ENCODE measurements around the gene RERE. TPM values are rescaled to one million over a fixed set of nuclear protein-coding genes. Genes with fewer than 3 reads are reported as not detected.

The RERE gene
- total RNA-seq, 1 donor from 2014 or later = 139 TPM

DNA sequence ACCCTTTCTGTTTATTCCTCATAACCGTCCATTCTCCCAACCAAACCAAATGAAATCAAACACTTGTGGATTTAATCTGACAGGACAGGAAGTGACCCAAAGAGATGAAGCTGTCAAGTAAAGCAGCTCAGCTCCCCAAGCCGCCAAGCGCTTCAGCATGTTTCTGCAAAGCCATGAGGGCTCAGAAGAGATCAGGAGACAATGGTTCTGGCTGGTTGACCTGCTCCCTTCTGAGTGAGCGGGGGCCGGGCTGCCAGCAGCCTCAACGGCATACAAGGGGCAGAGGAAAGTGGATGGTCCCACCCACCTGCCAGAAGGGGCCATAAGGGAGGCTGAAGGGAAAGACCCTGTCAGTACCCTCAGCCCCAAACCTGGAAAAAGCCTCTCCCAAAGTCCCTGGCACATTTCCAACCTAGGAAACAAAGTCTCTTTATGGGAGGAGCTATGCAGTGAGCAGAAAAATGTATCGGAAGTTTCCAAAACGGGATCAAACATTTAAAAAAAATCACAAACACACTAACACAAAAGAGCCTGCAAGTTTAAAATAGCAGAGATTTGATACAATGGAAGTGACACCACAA lies 454.2 kb downstream of the RERE start:
- H3K27me3 Mint-ChIP-seq (ENCODE audit: low read depth) = no peaks in the 10 kb centered on the region
- peaks cover 5% of the 10 kb centered on the region for H3K4me1 Mint-ChIP-seq (ENCODE audit: low read depth)
- intact Hi-C loops (cut with micrococcal nuclease) = no loop called here
- no peaks in the 10 kb centered on the region for H3K9me3 Mint-ChIP-seq
- no peak for DNase-seq (ENCODE audit: low spot score)
- peaks cover 45% of the 10 kb centered on the region for H3K36me3 Mint-ChIP-seq (ENCODE audit: low read depth)
- H3K4me3 Mint-ChIP-seq (ENCODE audit: low read depth) = no peak overlapping the region
- H3K27ac Mint-ChIP-seq = no peak overlapping the region

DNA sequence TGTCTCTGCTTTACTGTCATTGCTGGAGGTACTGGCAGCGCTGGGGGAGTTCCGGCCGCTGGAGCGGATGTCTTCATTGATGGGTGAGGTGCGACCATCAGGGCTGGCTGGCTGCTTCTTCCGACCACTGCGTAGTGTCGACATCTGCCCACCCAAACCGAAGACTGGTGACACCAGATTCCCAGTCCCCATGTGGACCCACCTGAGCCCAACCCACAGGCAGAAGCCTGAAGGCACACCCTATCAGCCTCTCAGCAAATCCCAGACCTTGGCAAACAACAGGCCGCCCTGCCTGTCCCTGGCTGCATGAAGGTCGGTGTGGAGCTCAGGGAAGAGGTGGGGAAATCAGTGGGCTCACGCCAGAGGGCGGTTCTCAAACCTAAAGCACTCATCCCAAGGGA lies 454.7 kb downstream of the RERE start:
- intact Hi-C loops (cut with micrococcal nuclease) = no loop called here
- DNase-seq (ENCODE audit: low spot score) = no peak
- peaks cover 49% of the 10 kb centered on the region for H3K36me3 Mint-ChIP-seq (ENCODE audit: low read depth)
- H3K9me3 Mint-ChIP-seq = no peaks in the 10 kb centered on the region
- peaks cover 4% of the 10 kb centered on the region for H3K4me1 Mint-ChIP-seq (ENCODE audit: low read depth)
- H3K27ac Mint-ChIP-seq = no peak overlapping the region
- no peak overlapping the region for H3K4me3 Mint-ChIP-seq (ENCODE audit: low read depth)
- no peaks in the 10 kb centered on the region for H3K27me3 Mint-ChIP-seq (ENCODE audit: low read depth)

DNA sequence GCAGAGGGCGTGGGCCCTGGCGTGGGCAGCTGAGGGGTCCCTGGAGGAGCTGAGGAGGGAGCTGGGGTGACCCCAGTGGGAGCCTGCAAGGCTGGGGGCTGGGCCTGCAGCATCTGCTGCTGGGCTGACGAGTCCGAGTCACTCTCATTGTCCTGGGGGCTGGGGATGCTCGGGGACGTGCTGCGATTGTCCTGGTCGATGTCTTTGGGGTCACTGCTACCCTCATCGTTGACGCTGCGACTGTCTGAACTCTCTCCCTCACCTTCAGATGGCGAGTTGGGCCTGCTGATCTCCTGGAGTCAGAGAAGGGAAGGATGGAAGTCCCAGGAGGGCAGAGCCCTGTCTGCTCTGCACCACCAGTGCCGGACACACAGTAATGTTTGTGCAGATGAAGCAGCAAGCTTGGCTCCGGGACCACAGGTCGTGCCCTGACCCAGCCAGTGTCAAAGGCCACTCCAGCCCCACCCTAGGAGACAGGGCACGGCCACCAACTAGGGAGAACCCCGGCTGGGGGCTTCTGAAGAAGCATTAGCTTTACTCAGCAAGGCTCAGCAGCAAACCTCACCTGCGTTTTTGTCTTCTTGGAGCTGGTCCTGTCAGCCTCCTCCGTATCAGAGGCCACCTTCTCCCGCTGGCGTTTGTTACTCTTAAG lies 456.1 kb downstream of the RERE start:
- Mint-ChIP-seq H3K4me3 (ENCODE audit: low read depth) (no peak overlapping the region), H3K4me1 (ENCODE audit: low read depth) (no peaks in the 10 kb centered on the region), H3K36me3 (ENCODE audit: low read depth) (peaks cover 50% of the 10 kb centered on the region), H3K27ac (no peak overlapping the region), H3K9me3 (no peaks in the 10 kb centered on the region), H3K27me3 (ENCODE audit: low read depth) (no peaks in the 10 kb centered on the region)
- intact Hi-C loops (cut with micrococcal nuclease) = no loop called here
- no peak for DNase-seq (ENCODE audit: low spot score)

DNA sequence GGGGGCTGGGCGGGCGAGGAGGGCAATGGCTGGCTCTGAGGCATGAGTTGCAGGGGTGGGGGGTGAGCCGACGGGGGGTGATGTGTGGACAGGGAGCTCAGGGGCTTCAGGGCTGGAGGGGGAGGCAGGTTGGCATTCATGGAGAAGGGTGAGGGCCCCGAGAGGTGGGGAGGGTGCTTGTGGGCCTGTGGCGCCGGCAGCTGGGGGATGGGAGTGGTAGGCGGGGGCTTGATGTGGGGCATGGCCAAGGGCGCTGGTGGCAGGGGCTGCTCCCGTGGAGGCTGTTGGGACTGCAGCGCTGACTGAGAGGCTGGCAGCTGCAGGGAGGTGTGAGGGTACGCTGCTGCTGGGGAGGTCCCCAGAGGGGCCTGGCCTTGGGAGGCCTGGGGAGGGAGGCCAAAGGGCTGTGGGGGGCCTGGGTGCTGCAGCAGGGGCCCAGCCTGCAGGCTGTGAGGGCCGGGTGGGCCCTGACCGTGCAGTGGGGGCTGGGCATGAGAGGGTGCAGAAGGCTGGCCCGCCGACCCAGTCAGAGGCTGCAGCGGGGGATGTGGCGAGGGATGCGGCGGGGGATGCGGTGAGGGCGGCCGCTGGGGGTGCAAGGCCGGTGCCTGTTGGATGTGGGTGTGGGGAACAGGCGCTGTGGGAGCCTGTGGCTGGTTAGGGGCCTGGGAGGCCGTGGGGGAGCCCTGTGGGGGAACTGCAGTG lies 456.8 kb downstream of the RERE start:
- no peak overlapping the region for H3K4me3 Mint-ChIP-seq (ENCODE audit: low read depth)
- intact Hi-C loops (cut with micrococcal nuclease) = no loop called here
- DNase-seq (ENCODE audit: low spot score) = no peak

DNA sequence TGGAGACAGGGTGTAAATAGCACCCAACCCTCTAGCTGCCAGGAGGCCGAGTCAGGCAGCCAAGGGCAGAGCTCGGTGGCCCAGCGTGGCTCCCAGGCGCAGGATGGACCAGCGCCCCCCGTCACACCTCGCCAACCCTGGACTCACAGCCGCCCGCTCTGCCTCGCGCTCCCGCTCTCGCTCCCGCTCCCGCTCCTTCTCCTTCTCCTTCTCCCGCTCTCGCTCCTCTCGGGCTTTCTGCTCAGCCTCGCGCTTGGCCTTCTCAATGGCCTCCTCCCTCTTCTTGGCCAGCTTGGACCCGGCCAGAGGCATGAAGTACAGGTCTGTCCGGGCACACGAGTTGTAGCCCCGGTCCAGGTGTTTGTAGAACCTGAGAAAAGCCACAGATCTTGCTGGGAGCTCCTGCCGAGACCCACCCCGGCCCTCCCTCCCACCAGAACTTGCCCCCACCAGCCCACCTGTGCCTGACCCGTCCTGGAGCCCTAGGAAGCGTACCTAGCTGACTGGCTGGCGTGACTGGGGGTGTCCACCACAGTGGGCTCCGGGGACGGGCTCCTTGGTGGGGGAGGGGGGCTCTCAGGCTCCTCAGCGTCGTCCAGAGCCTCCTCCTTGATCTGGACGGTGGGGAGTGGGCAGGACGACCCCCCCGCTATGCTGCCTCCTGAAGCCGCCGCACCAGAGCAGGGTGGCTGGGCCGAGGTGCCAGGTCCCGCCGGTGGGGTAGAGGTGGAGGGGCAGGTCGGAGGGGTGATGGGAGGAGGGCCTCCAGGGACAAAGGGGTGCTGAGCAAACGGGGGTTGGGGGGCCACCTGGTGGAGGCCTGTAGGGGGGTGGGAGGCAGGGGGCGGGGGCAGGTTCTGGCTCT lies 457.6 kb downstream of the RERE start:
- intact Hi-C loops (cut with micrococcal nuclease) = no loop called here
- Mint-ChIP-seq H3K36me3 (ENCODE audit: low read depth) (peaks cover 50% of the 10 kb centered on the region), H3K27ac (peak overlapping the region; percentile 49), H3K4me3 (ENCODE audit: low read depth) (no peak overlapping the region), H3K27me3 (ENCODE audit: low read depth) (no peaks in the 10 kb centered on the region), H3K9me3 (no peaks in the 10 kb centered on the region), H3K4me1 (ENCODE audit: low read depth) (no peaks in the 10 kb centered on the region)
- no peak for DNase-seq (ENCODE audit: low spot score)

More for the DNA sequence above, 456.8 kb downstream of the RERE start:
- peaks cover 51% of the 10 kb centered on the region for H3K36me3 Mint-ChIP-seq (ENCODE audit: low read depth)
- H3K27me3 Mint-ChIP-seq (ENCODE audit: low read depth) = no peaks in the 10 kb centered on the region
- no peaks in the 10 kb centered on the region for H3K9me3 Mint-ChIP-seq
- H3K27ac Mint-ChIP-seq = no peak overlapping the region
- H3K4me1 Mint-ChIP-seq (ENCODE audit: low read depth) = no peaks in the 10 kb centered on the region

DNA sequence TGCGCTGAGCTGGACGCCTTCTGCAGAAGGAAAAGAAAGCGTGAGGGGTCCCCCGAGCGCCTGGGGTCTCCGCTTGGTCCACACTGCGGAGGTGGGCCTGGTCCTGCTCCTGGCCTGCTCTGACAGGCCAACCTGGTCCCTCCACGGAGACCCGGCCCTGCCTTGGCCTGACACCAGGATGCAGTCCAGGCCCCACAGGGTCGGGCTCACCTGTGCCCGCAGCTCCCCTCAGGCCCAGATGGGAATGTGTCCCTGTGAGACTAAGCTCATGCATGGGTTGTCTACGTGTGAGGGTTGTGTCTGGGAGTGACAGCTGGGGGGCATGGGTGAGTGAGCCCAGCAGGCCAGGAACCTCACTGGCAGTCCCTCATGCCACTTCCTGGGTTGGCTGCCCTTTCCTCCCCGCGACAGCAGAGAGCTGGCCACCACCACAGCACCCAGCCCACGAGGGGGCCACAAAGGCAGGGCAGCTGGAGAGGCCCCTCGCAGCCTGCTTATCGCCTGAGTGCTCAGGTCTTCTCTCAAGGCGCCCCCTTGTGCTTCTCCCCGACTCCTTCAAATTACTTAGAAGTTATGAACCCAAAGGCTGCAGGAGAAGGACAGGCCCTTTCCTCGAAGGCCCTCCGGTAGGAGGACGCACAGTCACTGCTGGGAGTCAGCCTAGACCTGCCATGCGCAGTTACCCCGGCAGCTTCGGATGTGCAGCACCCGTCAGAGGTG lies 458.4 kb downstream of the RERE start:
- Mint-ChIP-seq H3K9me3 (no peaks in the 10 kb centered on the region), H3K4me1 (ENCODE audit: low read depth) (no peaks in the 10 kb centered on the region), H3K27me3 (ENCODE audit: low read depth) (no peaks in the 10 kb centered on the region), H3K27ac (no peak overlapping the region), H3K36me3 (ENCODE audit: low read depth) (peaks cover 51% of the 10 kb centered on the region), H3K4me3 (ENCODE audit: low read depth) (no peak overlapping the region)
- no peak for DNase-seq (ENCODE audit: low spot score)
- intact Hi-C loops (cut with micrococcal nuclease) = no loop called here

DNA sequence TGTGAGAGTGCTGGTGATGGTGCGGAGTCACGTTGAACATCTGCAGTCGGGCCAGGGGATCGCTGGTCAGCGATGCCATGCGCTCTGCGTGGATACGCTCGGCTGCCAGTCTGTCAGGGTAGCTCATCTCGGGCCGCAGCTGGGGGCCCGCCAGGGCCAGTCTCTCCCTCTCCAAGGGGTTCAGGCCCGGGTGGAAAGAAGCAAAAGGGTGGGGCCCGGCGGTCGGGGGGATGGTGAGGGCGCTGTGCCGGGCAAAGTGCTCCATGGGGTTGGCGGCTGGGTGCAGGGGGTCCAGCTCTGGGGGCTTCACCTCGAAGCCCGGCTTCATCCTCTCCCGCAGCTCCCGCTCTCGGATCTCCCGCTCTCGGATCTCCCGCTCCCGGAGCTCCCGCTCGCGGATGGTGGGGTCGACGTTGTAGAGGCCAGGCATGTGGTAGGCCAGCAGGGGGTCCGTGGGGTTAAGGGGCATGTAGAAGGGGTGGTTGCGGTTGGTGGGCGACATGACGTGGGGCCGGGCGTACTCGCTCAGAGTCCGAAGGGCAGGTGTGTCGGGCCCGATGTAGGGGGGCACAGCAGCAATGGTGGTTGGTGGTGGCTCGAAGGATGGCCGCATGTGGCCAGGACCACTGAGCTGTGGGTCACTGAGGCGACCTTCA lies 459.1 kb downstream of the RERE start:
- H3K9me3 Mint-ChIP-seq = no peaks in the 10 kb centered on the region
- H3K27ac Mint-ChIP-seq = no peak overlapping the region
- intact Hi-C loops (cut with micrococcal nuclease) = no loop called here
- H3K4me3 Mint-ChIP-seq (ENCODE audit: low read depth) = no peak overlapping the region
- H3K36me3 Mint-ChIP-seq (ENCODE audit: low read depth) = peaks cover 53% of the 10 kb centered on the region
- DNase-seq (ENCODE audit: low spot score) = no peak
- H3K4me1 Mint-ChIP-seq (ENCODE audit: low read depth) = no peaks in the 10 kb centered on the region
- H3K27me3 Mint-ChIP-seq (ENCODE audit: low read depth) = no peaks in the 10 kb centered on the region

DNA sequence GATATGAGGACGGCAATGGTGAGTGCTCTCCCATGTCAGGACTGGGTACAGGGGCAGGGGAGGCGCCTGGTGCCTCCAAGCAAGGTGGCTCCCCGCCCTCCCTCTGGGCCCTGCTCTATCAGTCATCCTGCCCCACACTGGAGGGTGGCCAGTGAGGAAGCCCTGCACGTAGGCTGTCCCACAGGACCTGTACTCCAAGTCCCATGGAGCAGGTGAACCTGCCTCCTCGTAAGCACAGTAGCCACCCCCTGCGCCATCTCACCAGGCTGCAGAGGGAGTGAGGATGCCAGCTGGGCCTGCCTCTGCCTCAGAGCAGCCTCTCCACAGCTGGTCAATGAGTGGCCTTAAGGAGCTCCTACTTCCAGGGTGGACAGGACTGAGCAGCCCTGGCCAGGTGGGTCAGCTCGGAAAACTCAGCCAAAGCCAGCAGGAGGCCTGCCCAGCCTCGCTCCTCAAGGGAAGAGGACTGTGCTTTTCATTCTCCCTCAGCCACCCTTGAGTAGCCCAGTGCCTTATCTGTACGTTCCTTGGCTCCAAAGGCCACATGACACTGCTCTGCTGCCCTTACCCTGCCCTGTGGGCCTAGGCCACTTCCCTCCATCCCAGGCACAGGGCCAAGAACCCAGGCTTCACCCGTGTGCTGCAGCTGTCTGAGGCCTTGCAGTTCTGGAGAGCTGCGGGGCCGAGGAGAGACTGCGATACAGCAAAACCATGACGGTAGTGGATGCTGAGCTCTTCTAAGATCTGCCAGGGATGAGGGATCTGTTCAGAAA lies 459.9 kb downstream of the RERE start:
- no peaks in the 10 kb centered on the region for H3K9me3 Mint-ChIP-seq
- peak overlapping the region; percentile 22 for H3K27ac Mint-ChIP-seq
- H3K4me1 Mint-ChIP-seq (ENCODE audit: low read depth) = no peaks in the 10 kb centered on the region
- no peaks in the 10 kb centered on the region for H3K27me3 Mint-ChIP-seq (ENCODE audit: low read depth)
- no peak overlapping the region for H3K4me3 Mint-ChIP-seq (ENCODE audit: low read depth)
- intact Hi-C loops (cut with micrococcal nuclease) = no loop called here
- DNase-seq (ENCODE audit: low spot score) = no peak
- peaks cover 50% of the 10 kb centered on the region for H3K36me3 Mint-ChIP-seq (ENCODE audit: low read depth)

DNA sequence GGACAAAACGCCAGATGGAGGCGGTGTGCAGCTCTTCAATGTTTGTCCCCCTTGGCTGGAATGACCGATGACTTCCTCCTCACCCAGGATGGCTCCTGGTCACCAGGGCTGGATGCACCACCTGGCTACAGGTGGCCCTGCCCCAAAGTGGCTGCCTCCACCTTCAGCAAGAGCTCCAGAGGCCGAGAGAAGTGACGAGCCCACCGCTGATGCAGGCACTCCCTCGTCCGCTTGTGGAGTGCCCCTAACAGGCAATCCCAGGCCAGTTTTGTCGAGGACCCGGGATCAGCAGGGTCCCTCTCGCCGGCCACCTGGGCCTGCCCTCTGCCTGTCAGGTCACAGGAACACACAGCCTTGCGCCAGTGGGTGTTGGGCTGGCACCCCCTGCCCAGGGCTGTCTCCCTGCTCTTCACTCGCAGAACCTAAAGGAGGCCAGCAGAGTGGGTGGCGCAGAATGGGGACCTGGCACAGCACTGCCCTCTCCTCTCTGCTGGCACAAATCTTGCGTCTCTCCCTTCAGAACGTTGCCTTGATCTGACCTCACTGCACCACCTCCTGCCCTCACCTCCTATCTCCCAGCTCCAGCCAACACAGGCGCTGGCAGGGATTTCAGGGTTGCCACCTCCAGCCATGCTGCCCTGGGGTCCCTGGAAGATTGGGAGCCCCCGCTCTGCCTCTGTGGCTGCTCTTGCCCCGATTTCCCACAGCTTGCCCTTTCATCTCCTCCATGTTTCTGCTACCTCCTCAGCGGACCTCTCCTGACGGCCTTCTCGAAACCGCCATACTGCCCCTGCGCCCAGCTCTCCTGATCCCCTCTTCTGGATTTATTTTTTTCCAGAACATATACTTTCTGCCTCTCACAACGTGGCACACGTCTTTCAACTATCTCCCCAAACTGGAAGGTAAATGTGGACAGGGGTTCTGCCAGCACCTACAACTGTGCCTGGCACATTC lies 460.9 kb downstream of the RERE start:
- H3K27me3 Mint-ChIP-seq (ENCODE audit: low read depth) = no peaks in the 10 kb centered on the region
- intact Hi-C loops (cut with micrococcal nuclease) = no loop called here
- H3K9me3 Mint-ChIP-seq = no peaks in the 10 kb centered on the region
- DNase-seq (ENCODE audit: low spot score) = no peak
- no peaks in the 10 kb centered on the region for H3K4me1 Mint-ChIP-seq (ENCODE audit: low read depth)
- H3K27ac Mint-ChIP-seq = peak overlapping the region; percentile 0
- no peak overlapping the region for H3K4me3 Mint-ChIP-seq (ENCODE audit: low read depth)
- peaks cover 46% of the 10 kb centered on the region for H3K36me3 Mint-ChIP-seq (ENCODE audit: low read depth)

DNA sequence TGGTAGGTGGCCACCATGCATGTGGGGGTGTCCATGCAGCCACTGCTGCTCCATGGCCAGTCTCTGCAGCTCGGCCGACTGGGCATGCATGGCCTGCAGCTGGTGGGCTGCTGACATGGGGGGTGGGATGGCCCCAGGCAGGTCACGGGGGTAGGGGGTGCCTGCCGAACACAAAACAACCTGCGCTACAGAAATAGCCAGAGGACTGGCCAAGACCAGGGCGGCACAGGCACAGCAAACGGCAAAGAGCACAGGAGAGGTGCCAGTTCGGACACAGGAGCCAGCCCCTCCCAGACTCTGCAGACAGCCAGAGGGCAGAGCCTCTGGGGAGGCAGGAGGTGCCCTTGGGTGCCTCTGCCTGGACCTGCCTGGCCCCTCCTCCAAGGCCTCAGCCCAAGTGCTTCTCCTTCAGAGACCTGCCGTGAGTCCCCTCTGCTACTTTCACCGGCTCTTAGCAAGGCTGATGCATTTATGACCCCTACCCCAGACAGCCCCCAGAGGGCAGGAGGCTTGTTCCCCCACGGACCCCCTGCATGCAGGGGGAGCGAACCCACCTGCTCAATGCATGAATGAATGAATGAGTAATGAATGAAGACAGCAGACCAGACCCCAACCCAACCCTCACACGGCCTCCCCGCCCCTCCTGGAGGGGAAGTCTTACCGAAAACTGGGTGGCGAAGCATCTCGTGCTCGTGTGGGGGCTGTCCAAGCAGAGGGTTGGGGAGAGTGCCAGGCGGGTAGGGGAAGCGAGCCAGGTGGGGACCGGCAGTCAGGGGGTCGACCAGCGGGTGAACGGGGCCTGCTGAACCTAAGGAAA lies 461.8 kb downstream of the RERE start:
- no peaks in the 10 kb centered on the region for H3K27me3 Mint-ChIP-seq (ENCODE audit: low read depth)
- no peak overlapping the region for H3K4me3 Mint-ChIP-seq (ENCODE audit: low read depth)
- H3K36me3 Mint-ChIP-seq (ENCODE audit: low read depth) = peaks cover 42% of the 10 kb centered on the region
- no peaks in the 10 kb centered on the region for H3K4me1 Mint-ChIP-seq (ENCODE audit: low read depth)
- H3K9me3 Mint-ChIP-seq = no peaks in the 10 kb centered on the region
- DNase-seq (ENCODE audit: low spot score) = no peak
- H3K27ac Mint-ChIP-seq = no peak overlapping the region
- intact Hi-C loops (cut with micrococcal nuclease) = no loop called here

Measured in activated T-helper 2 cell treated with anti-CD3 and anti-CD28 coated beads, Interferon-gamma antibody, Interleukin-2, Interleukin-4, amounts not matched to agents 10 μg/mL and 5 μg/mL and 100 μg/mL, durations not matched to agents 14 hours and 24 hours and 36 hours (primary cell).